MCF 10A (cell line): ENCODE measurements around the gene THUMPD1. TPM values are rescaled to one million over a fixed set of nuclear protein-coding genes. Genes with fewer than 3 reads are reported as not detected.
"Not testable (repeated sequence)": the region's sequence is repeated elsewhere in the genome, so short reads cannot be mapped to it uniquely, and the experiment has no call there.

Source experiments
- BruUV-seq: library from RNA; stranded (reverse); fragments of 400-500 nt; replicated peaks from 2 replicates; lab custom pipeline; 2021; lab: Mats Ljungman, UMichigan
- CTCF ChIA-PET: fragments of 300-600 bp; sonication (Branson Sonifier 250); formaldehyde crosslinking; extraction: SDS; loops from one replicate; lab custom pipeline; 2021; ENCODE audit warnings: antibody characterized with exemption, inconsistent platforms; lab: Yijun Ruan, JAX
- POLR2A ChIA-PET: fragments of 300-600, 350-650 bp; sonication (Branson Sonifier 250); formaldehyde crosslinking; extraction: SDS; loops from one replicate; lab custom pipeline; 2020; ENCODE audit warnings: antibody characterized with exemption, inconsistent platforms; lab: Yijun Ruan, JAX
- DNase-seq: peaks from one replicate; pipeline ENCODE4 v3.0.0-alpha.2; 2018; ENCODE audit not compliant: unreplicated experiment
- H3K27ac Mint-ChIP-seq: one replicate; pipeline ENCODE4 v1.8.0; 2022; ENCODE audit warnings: mild to moderate bottlenecking, low read depth, mixed read lengths; ENCODE audit not compliant: unreplicated experiment
- H3K27me3 Mint-ChIP-seq: one replicate; pipeline ENCODE4 v1.8.0; 2022; ENCODE audit warnings: mixed read lengths; ENCODE audit not compliant: insufficient read depth, unreplicated experiment
- H3K36me3 Mint-ChIP-seq: one replicate; pipeline ENCODE4 v1.8.0; 2022; ENCODE audit warnings: mild to moderate bottlenecking, moderate library complexity, mixed read lengths; ENCODE audit not compliant: insufficient read depth, unreplicated experiment
- H3K4me1 Mint-ChIP-seq: one replicate; pipeline ENCODE4 v1.8.0; 2022; ENCODE audit warnings: mixed read lengths; ENCODE audit not compliant: insufficient read depth, unreplicated experiment
- H3K4me3 Mint-ChIP-seq: one replicate; pipeline ENCODE4 v1.8.0; 2022; ENCODE audit warnings: mild to moderate bottlenecking, moderate library complexity, mixed read lengths; ENCODE audit not compliant: unreplicated experiment
- H3K9me3 Mint-ChIP-seq: one replicate; pipeline ENCODE4 v1.8.0; 2022; ENCODE audit warnings: mixed read lengths; ENCODE audit not compliant: unreplicated experiment
- intact Hi-C: fragments of 100-400 bp; cut with micrococcal nuclease; formaldehyde crosslinking; loops from 2 replicates; pipeline ENCODE4 v1.14.1; 2022
- total RNA-seq: library from RNA; stranded (reverse); gene quantifications from 2 replicates; pipeline ENCODE4 v1.2.3, GENCODE V29; 2022
- TF ChIP-seq, protein P1 (sequence below): fragments of 200-600 bp; IDR thresholded peaks from one replicate; pipeline ENCODE4 v1.8.0; 2022; ENCODE audit warnings: antibody characterized with exemption, mild to moderate bottlenecking; ENCODE audit not compliant: unreplicated experiment

Gene THUMPD1
- total RNA-seq, 1 experiment from 2014 or later: 26.5 TPM

DNA sequence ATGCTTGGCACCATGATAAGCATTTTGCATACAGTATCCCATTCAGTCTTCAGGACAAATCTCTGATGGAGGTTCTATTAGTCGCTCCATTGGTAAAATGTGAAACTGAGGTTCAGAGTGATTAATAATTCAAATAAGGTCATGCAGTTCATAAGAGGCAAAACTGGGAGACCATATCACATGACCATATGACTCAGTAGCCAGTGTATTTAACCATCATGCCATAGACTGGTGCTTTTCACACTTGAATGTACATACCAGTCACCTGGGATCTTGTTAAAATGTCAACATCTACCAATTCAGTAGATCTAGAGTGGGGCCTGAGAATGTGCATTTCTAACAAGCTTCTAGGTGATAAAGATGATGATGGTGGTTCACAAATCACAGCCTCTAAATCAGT lies 26.5 kb upstream of the THUMPD1 start:
- no peak for DNase-seq
- TF ChIP-seq, protein P1, sequence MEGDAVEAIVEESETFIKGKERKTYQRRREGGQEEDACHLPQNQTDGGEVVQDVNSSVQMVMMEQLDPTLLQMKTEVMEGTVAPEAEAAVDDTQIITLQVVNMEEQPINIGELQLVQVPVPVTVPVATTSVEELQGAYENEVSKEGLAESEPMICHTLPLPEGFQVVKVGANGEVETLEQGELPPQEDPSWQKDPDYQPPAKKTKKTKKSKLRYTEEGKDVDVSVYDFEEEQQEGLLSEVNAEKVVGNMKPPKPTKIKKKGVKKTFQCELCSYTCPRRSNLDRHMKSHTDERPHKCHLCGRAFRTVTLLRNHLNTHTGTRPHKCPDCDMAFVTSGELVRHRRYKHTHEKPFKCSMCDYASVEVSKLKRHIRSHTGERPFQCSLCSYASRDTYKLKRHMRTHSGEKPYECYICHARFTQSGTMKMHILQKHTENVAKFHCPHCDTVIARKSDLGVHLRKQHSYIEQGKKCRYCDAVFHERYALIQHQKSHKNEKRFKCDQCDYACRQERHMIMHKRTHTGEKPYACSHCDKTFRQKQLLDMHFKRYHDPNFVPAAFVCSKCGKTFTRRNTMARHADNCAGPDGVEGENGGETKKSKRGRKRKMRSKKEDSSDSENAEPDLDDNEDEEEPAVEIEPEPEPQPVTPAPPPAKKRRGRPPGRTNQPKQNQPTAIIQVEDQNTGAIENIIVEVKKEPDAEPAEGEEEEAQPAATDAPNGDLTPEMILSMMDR: no peak
- H3K9me3 Mint-ChIP-seq: peaks cover 3% of the 10 kb centered on the region
- peaks cover 9% of the 10 kb centered on the region for H3K4me1 Mint-ChIP-seq
- CTCF ChIA-PET: interaction anchor here (0.7 kb wide), 1 partner anchor 139 kb away, joined by 5 read pairs; no protein-coding TSS in a partner anchor
- H3K27me3 Mint-ChIP-seq: no peaks in the 10 kb centered on the region
- POLR2A ChIA-PET: no interaction called here
- intact Hi-C loops: no loop called here
- H3K27ac Mint-ChIP-seq: no peak overlapping the region
- no TSS peak for BruUV-seq
- no peak overlapping the region for H3K4me3 Mint-ChIP-seq
- no peaks in the 10 kb centered on the region for H3K36me3 Mint-ChIP-seq

DNA sequence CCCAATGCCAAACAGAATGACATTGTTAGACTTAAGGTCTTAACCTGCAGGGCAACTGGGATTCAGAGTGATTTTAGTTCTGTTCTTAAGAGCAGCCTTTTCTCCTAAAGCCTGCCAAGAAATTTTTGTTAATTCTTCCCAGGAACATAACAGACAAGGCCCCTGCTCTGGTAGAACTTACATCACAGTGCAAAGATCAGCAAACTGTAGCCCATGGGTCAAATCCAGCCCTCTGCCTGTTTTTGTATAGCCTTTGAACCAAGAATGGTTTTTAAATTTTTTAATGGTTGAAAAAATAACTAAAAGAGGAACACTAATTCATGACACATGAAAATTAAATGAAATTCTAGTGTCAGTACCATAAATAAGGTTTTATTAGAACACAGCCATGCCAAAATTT lies 26.0 kb upstream of the THUMPD1 start:
- Mint-ChIP-seq H3K4me1 (peaks cover 12% of the 10 kb centered on the region), H3K27me3 (no peaks in the 10 kb centered on the region), H3K9me3 (no peaks in the 10 kb centered on the region), H3K4me3 (no peak overlapping the region), H3K27ac (no peak overlapping the region), H3K36me3 (no peaks in the 10 kb centered on the region)
- TF ChIP-seq, protein P1: no peak
- no TSS peak for BruUV-seq
- DNase-seq: no peak
- ChIA-PET CTCF (interaction anchor here (0.7 kb wide), 1 partner anchor 139 kb away, joined by 5 read pairs; no protein-coding TSS in a partner anchor), POLR2A (no interaction called here)
- intact Hi-C loops: no loop called here

- TF ChIP-seq, protein P1: no peak
- no peak for DNase-seq
- Mint-ChIP-seq H3K4me1 (peaks cover 12% of the 10 kb centered on the region), H3K36me3 (no peaks in the 10 kb centered on the region), H3K4me3 (no peak overlapping the region), H3K27me3 (no peaks in the 10 kb centered on the region), H3K9me3 (no peaks in the 10 kb centered on the region), H3K27ac (no peak overlapping the region)
- BruUV-seq: no TSS peak
- CTCF ChIA-PET: interaction anchor here (0.6 kb wide), 2 partner anchors 25 to 576 kb away, joined by 3 to 4 read pairs; no protein-coding TSS in a partner anchor
- POLR2A ChIA-PET: no interaction called here
- intact Hi-C loops: no loop called here
Observed at GRCh38 chr16:20766294-20766693, 24.7 kb upstream of the THUMPD1 start.

- DNase-seq: no peak
- intact Hi-C loops: no loop called here
- Mint-ChIP-seq H3K9me3 (no peaks in the 10 kb centered on the region), H3K27ac (no peak overlapping the region), H3K27me3 (no peaks in the 10 kb centered on the region), H3K4me1 (peaks cover 12% of the 10 kb centered on the region), H3K36me3 (no peaks in the 10 kb centered on the region), H3K4me3 (no peak overlapping the region)
- ChIA-PET CTCF (interaction anchor here (0.6 to 0.9 kb wide), 3 partner anchors 9 to 576 kb away, joined by 3 to 4 read pairs (median 4); no protein-coding TSS in a partner anchor), POLR2A (interaction anchor here (1.5 kb wide), 1 partner anchor 25 kb away, joined by 3 read pairs; no protein-coding TSS in a partner anchor)
- BruUV-seq: no TSS peak
- TF ChIP-seq, protein P1: no peak
Observed at GRCh38 chr16:20765732-20766131, 24.1 kb upstream of the THUMPD1 start.

- CTCF ChIA-PET: interaction anchor here (1.2 to 1.9 kb wide), 2 partner anchors 10 to 15 kb away, joined by 5 to 6 read pairs; no protein-coding TSS in a partner anchor
- H3K4me3 Mint-ChIP-seq: not testable (repeated sequence)
Observed at GRCh38 chr16:20764448-20764847, 22.8 kb upstream of the THUMPD1 start.

More at GRCh38 chr16:20764448-20764847, 22.8 kb upstream of the THUMPD1 start:
- peak overlapping the region; percentile 54 for H3K27ac Mint-ChIP-seq
- H3K27me3 Mint-ChIP-seq, DNase-seq, H3K36me3 Mint-ChIP-seq, intact Hi-C loops, H3K9me3 Mint-ChIP-seq, BruUV-seq: not testable (repeated sequence)
- POLR2A ChIA-PET: interaction anchor here (1.0 to 1.5 kb wide), 5 partner anchors 13 to 34 kb away, joined by 3 to 4 read pairs (median 3); no protein-coding TSS in a partner anchor
- H3K4me1 Mint-ChIP-seq: peaks cover 12% of the 10 kb centered on the region
